ENCODE measurements around the gene PRR35. TPM values are rescaled to one million over a fixed set of nuclear protein-coding genes. Genes with fewer than 3 reads are reported as not detected.

The PRR35 gene
- total RNA-seq, 1 experiment from 2014 or later = not detected

GRCh38 chr16:558298-559020 lies 1.7 kb upstream of the PRR35 start:
- DNase-seq (ENCODE audit: low read depth) = no peak
- in situ Hi-C loops (cut with HindIII; ENCODE audit: low pct_unique_long_range_greater_than_20kb, low sequenced_read_pairs) = no loop called here

- no peak for DNase-seq (ENCODE audit: low read depth)
- in situ Hi-C loops (cut with HindIII; ENCODE audit: low pct_unique_long_range_greater_than_20kb, low sequenced_read_pairs) = no loop called here
Measured at GRCh38 chr16:559021-559380, 1.2 kb upstream of the PRR35 start.

GRCh38 chr16:559411-560203 lies 587 bp upstream of the PRR35 start:
- in situ Hi-C loops (cut with HindIII; ENCODE audit: low pct_unique_long_range_greater_than_20kb, low sequenced_read_pairs) = no loop called here
- no peak for DNase-seq (ENCODE audit: low read depth)

- in situ Hi-C loops (cut with HindIII; ENCODE audit: low pct_unique_long_range_greater_than_20kb, low sequenced_read_pairs) = no loop called here
- no peak for DNase-seq (ENCODE audit: low read depth)
Measured at GRCh38 chr16:560701-561412, 663 bp downstream of the PRR35 start.

- in situ Hi-C loops (cut with HindIII; ENCODE audit: low pct_unique_long_range_greater_than_20kb, low sequenced_read_pairs) = no loop called here
Measured at GRCh38 chr16:561413-561794, 1.2 kb downstream of the PRR35 start.

GRCh38 chr16:561957-562938 lies 2.1 kb downstream of the PRR35 start:
- in situ Hi-C loops (cut with HindIII; ENCODE audit: low pct_unique_long_range_greater_than_20kb, low sequenced_read_pairs) = no loop called here

More at GRCh38 chr16:561413-561794, 1.2 kb downstream of the PRR35 start:
- DNase-seq (ENCODE audit: low read depth) = no peak

GRCh38 chr16:563072-563644 lies 3.0 kb downstream of the PRR35 start:
- no peak for DNase-seq (ENCODE audit: low read depth)
- in situ Hi-C loops (cut with HindIII; ENCODE audit: low pct_unique_long_range_greater_than_20kb, low sequenced_read_pairs) = no loop called here

More at GRCh38 chr16:561957-562938, 2.1 kb downstream of the PRR35 start:
- DNase-seq (ENCODE audit: low read depth) = no peak

GRCh38 chr16:564690-565418 lies 4.7 kb downstream of the PRR35 start:
- DNase-seq (ENCODE audit: low read depth) = no peak
- in situ Hi-C loops (cut with HindIII; ENCODE audit: low pct_unique_long_range_greater_than_20kb, low sequenced_read_pairs) = no loop called here

GRCh38 chr16:565419-566330 lies 5.5 kb downstream of the PRR35 start:
- in situ Hi-C loops (cut with HindIII; ENCODE audit: low pct_unique_long_range_greater_than_20kb, low sequenced_read_pairs) = no loop called here
- DNase-seq (ENCODE audit: low read depth) = peak; percentile 65

- no peak for DNase-seq (ENCODE audit: low read depth)
- in situ Hi-C loops (cut with HindIII; ENCODE audit: low pct_unique_long_range_greater_than_20kb, low sequenced_read_pairs) = no loop called here
Measured at GRCh38 chr16:566475-567372, 6.5 kb downstream of the PRR35 start, which contains the start of gene NHLRC4. Gene NHLRC4 (plus strand): TSS chr16:567005. CDS start chr16:568048, 1,043 bp downstream.

GRCh38 chr16:567373-568256 lies 7.4 kb downstream of the PRR35 start:
- DNase-seq (ENCODE audit: low read depth) = no peak
- in situ Hi-C loops (cut with HindIII; ENCODE audit: low pct_unique_long_range_greater_than_20kb, low sequenced_read_pairs) = no loop called here

GRCh38 chr16:568401-569258 lies 8.4 kb downstream of the PRR35 start:
- in situ Hi-C loops (cut with HindIII; ENCODE audit: low pct_unique_long_range_greater_than_20kb, low sequenced_read_pairs) = no loop called here
- DNase-seq (ENCODE audit: low read depth) = no peak

GRCh38 chr16:569445-570254 lies 9.5 kb downstream of the PRR35 start, which contains the start of gene PIGQ:
Gene PIGQ (plus strand): TSS chr16:569968. CDS start chr16:574075, 4,107 bp downstream.
- in situ Hi-C loops (cut with HindIII; ENCODE audit: low pct_unique_long_range_greater_than_20kb, low sequenced_read_pairs) = no loop called here
- peak; percentile 55 for DNase-seq (ENCODE audit: low read depth)
